HTR-8/SVneo (cell line): Measurements from ENCODE around the gene KRT28.
A peak's percentile ranks its signal among the peaks of the same experiment; 100 is the strongest.
"Not testable (repeated sequence)": the region's sequence is repeated elsewhere in the genome, so short reads cannot be mapped to it uniquely, and the experiment has no call there.

Source experiments
- DNase-seq: peaks from one replicate; pipeline ENCODE4 v3.0.0; 2011; ENCODE audit warnings: low spot score, mixed read lengths; ENCODE audit not compliant: insufficient read length
- FAIRE-seq: peaks from 2 replicates; lab custom pipeline; 2011; peaks lifted over from hg19 to GRCh38; lab: Jason Lieb, UNC

KRT28 gene

GRCh38 chr17:40819528-40820125 is 19.9 kb upstream of the KRT28 start:
- no peak for FAIRE-seq

GRCh38 chr17:40818733-40819527 is 19.2 kb upstream of the KRT28 start:
- DNase-seq (peak; percentile 55), FAIRE-seq (peak; percentile 33)

More at GRCh38 chr17:40819528-40820125, 19.9 kb upstream of the KRT28 start:
- DNase-seq, result no peak

GRCh38 chr17:40818343-40818732 is 18.6 kb upstream of the KRT28 start:
- DNase-seq (no peak), FAIRE-seq (no peak)

GRCh38 chr17:40817103-40817682 is 17.4 kb upstream of the KRT28 start:
- FAIRE-seq (no peak), DNase-seq (no peak)

GRCh38 chr17:40816569-40816968 is 16.8 kb upstream of the KRT28 start:
- FAIRE-seq, result no peak

GRCh38 chr17:40815381-40815780 is 15.6 kb upstream of the KRT28 start:
- no peak for FAIRE-seq
- DNase-seq, result no peak

More at GRCh38 chr17:40816569-40816968, 16.8 kb upstream of the KRT28 start:
- DNase-seq, result no peak

GRCh38 chr17:40814657-40815056 is 14.9 kb upstream of the KRT28 start:
- not testable (repeated sequence) for FAIRE-seq, DNase-seq

- DNase-seq (no peak), FAIRE-seq (no peak)
Measured at GRCh38 chr17:40813804-40814203, 14.0 kb upstream of the KRT28 start.

- FAIRE-seq (no peak), DNase-seq (no peak)
Measured at GRCh38 chr17:40812639-40813038, 12.9 kb upstream of the KRT28 start.

- no peak for FAIRE-seq
Measured at GRCh38 chr17:40810494-40810893, 10.7 kb upstream of the KRT28 start.

GRCh38 chr17:40809721-40810421 is 10.1 kb upstream of the KRT28 start:
- DNase-seq (no peak), FAIRE-seq (peak; percentile 4)

More at GRCh38 chr17:40810494-40810893, 10.7 kb upstream of the KRT28 start:
- no peak for DNase-seq

- no peak for DNase-seq
- no peak for FAIRE-seq
Measured at GRCh38 chr17:40806131-40806530, 6.4 kb upstream of the KRT28 start.

- FAIRE-seq (peak; percentile 84), DNase-seq (peak; percentile 86)
Measured at GRCh38 chr17:40803617-40804082, 3.9 kb upstream of the KRT28 start.

- FAIRE-seq, result no peak
Measured at GRCh38 chr17:40801157-40801556, 1.4 kb upstream of the KRT28 start.

GRCh38 chr17:40800381-40800780 is 622 bp upstream of the KRT28 start:
- DNase-seq, result no peak

More at GRCh38 chr17:40801157-40801556, 1.4 kb upstream of the KRT28 start:
- DNase-seq, result no peak

GRCh38 chr17:40796846-40797245 is 2.9 kb downstream of the KRT28 start:
- FAIRE-seq, result no peak

More at GRCh38 chr17:40800381-40800780, 622 bp upstream of the KRT28 start:
- FAIRE-seq, result no peak

GRCh38 chr17:40795019-40795667 is 4.6 kb downstream of the KRT28 start:
- FAIRE-seq, result peak; percentile 66
- DNase-seq, result no peak

More at GRCh38 chr17:40796846-40797245, 2.9 kb downstream of the KRT28 start:
- DNase-seq, result no peak

- DNase-seq, result no peak
- FAIRE-seq, result no peak
Measured at GRCh38 chr17:40794466-40794865, 5.3 kb downstream of the KRT28 start.

GRCh38 chr17:40793832-40794231 is 5.9 kb downstream of the KRT28 start:
- FAIRE-seq (no peak), DNase-seq (no peak)
